Astrocyte of the spinal cord (primary cell): ENCODE results near the gene MAST4.

Experiments used
- DNase-seq: peaks from one replicate; pipeline ENCODE4 v3.0.0; 2011; ENCODE audit warnings: low read depth, low spot score
- H3K4me3 ChIP-seq: 2 replicates; pipeline ENCODE4 v1.5.1; 2011; ENCODE audit warnings: low read depth, mild to moderate bottlenecking, low read length, moderate library complexity
- in situ Hi-C: cut with HindIII; loops from 2 replicates; pipeline ENCODE4 v1.10.0; 2017; ENCODE audit warnings: low sequenced_read_pairs
- TF ChIP-seq, protein P1 (sequence below): IDR thresholded peaks from 2 replicates; pipeline ENCODE4 v1.5.1; 2012; ENCODE audit warnings: low read depth, mild to moderate bottlenecking, low read length, inconsistent platforms

The MAST4 gene

DNA sequence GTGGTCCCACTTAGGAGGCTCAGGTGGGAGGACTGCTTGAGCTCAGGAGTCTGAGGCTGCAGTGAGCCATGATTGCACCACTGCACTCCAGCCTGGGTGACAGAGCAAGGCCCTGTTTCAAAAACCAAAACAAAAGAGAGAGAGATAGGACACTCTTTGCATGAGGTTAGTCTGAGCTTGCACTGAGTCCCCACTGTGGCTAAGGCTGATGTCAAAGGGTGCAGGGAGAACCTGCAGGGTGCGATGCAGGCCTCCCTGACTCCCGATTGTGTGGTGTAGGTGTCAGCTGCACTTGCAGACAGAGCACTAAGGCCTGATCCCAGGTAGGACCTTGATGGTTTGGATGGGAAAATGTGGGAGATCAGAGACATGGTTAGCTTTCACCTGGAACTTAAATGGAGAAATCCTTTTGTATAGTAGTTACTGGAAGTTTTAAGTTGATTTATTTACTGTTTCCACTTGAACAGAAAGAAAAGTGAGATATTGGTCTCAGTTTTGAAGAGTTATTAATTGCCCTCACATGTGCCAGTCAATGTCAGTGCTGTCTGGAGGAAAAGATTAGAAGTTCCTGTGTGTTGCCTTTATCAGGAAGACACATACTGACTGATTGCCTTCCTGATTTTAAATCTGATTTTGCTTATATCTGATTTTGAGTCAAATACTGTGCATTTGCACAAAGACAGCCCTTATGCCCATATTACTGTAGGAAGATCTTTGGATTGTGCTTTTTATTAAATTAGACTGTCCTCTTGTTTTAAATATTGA lies 260.0 kb downstream of the MAST4 start:
- TF ChIP-seq, protein P1, sequence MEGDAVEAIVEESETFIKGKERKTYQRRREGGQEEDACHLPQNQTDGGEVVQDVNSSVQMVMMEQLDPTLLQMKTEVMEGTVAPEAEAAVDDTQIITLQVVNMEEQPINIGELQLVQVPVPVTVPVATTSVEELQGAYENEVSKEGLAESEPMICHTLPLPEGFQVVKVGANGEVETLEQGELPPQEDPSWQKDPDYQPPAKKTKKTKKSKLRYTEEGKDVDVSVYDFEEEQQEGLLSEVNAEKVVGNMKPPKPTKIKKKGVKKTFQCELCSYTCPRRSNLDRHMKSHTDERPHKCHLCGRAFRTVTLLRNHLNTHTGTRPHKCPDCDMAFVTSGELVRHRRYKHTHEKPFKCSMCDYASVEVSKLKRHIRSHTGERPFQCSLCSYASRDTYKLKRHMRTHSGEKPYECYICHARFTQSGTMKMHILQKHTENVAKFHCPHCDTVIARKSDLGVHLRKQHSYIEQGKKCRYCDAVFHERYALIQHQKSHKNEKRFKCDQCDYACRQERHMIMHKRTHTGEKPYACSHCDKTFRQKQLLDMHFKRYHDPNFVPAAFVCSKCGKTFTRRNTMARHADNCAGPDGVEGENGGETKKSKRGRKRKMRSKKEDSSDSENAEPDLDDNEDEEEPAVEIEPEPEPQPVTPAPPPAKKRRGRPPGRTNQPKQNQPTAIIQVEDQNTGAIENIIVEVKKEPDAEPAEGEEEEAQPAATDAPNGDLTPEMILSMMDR: no peak
- no peak for DNase-seq
- no peak overlapping the region for H3K4me3 ChIP-seq
- in situ Hi-C loops: no loop called here

DNA sequence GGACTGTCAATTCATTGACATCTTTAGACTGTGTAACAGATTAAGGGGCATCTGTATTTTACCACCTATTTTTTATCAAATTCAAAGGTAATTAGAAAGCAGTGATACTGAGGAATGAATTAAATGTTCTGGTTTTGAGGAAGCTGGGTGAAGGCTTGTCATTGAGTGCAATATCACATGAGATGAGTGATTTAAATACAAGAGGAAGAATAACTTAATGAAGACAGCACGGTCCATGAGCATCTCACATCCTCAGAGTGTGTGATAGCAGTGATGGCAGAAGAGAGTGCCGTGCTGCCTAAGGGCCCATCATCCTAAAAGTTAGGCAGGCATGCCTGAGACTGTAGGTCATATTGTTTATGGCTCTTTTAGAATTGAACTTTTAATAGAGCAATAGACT lies 263.3 kb downstream of the MAST4 start:
- TF ChIP-seq, protein P1: no peak
- H3K4me3 ChIP-seq: no peak overlapping the region
- no peak for DNase-seq
- in situ Hi-C loops: no loop called here

DNA sequence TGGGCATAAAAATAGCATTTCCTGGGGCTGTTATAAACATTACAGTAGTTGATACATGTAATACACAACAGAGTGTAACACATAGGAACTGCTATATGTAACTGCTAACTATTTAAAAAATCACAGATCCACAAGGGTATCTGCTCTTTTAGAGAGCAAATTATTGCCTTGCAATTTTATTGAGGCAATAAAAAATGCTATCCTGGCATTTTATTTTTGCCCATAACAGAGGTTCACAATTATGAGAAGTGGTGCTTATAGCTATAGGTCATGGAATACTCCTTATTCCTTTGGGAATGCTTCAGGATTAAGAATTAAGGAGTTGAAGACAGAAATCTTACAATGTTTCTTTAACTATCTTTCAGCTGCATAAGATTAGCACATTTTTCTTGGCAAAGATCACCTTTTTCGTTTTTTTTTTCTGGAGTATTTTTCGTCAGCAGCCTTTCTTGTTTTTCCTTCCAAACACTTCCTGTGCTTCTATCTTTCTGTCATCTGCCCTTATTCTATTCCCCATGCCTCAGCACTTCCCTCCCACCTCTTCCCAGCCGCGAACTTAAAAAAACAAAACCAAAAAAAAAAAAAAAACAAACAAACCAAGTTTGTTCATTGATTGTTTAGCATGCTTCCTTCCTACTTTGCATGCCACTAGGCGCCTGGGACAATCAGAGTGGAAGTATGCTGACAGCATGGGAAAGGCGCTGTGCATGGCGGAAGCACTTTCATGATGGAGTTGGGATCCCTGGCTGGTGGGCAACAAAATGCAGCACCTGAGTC lies 264.2 kb downstream of the MAST4 start:
- DNase-seq: peak; percentile 36
- H3K4me3 ChIP-seq: no peak overlapping the region
- TF ChIP-seq, protein P1: no peak
- in situ Hi-C loops: no loop called here

DNA sequence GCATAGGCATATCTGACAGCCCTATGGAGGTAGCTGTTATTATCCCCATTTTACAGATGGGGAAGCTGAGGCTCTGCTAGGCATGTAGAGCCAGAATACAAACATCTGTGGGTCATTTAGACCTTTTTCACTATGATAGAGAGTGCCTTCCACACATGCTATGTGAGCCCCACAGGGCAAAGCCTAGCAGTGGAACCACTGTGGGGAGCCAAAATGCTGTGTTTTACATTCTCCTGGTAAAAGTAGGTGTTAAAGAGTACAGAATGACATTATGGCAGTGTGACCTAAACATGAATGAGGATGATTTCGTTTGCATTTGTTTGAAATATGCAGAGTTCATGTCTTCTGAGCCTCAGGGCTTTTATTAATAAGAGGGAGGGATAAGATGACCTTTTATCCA lies 265.2 kb downstream of the MAST4 start:
- no peak for DNase-seq
- TF ChIP-seq, protein P1: no peak
- in situ Hi-C loops: no loop called here
- no peak overlapping the region for H3K4me3 ChIP-seq

DNA sequence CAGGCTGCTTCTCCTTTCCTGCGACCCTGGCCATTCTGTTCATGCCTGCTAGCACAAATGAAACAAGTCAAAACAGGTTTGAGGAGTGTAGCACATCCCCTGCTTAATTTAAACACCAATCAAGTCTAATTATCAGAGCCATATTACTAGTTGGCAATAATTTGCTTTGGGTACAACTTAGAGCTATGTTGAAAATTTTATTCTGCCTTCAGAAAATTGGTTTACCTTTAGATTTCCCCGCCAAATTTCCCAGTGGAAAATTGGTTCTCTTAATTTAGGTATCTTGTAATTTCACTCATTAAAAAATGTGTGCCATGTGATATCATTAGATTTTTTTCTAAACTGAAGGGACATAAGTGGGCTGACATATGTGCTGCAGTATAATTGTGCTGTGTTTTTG lies 265.8 kb downstream of the MAST4 start:
- in situ Hi-C loops: no loop called here
- TF ChIP-seq, protein P1: no peak
- H3K4me3 ChIP-seq: no peak overlapping the region
- no peak for DNase-seq

DNA sequence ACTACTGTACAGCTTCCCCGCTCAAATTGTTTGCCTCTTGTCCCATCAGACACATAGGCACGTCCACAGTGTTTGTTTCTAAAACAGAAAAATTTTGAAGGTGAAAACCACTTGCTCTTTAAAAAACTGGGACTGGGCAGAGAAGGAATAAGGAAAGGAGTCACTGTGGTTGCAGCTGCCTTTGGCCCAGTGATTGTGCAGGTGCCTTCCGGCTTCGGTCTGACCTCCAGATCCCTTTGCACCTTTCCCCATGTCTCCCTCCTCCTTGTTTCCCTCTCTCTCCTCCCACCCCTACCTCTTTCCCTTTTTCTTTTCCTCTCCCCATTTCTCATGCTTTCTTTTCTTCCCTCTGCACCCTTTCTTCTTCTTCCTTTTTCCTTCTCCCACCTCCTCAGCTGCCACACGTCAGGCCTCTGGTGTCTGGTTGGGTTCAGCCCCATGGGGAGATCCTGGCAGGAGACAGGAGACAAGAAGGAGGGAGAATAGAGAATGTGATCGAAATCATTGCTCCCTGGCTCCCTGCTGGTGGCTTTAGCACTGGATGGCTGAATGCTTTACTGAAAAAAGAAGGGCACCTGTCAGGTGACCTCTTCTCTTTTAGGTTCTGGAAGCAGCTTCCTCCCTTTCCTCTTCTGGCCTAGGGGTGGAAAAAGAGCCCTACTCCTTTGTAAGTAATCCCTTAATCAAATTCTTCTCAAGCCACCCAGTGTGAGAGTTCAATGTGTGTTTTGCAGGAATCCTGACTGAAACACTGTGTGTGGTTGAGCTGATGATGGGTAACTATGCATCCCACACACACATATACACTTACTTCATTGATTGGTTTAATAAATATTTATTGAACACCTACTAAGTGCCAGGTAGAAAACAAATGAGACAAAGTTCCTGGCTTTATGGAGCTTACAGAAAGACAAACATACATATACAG lies 267.3 kb downstream of the MAST4 start:
- DNase-seq: no peak
- H3K4me3 ChIP-seq: no peak overlapping the region
- TF ChIP-seq, protein P1: no peak
- in situ Hi-C loops: no loop called here
